Astrocyte of the spinal cord (primary cell): ENCODE measurements around the gene ZNF185.
A peak's percentile ranks its signal among the peaks of the same experiment; 100 is the strongest.

Experiments used
- DNase-seq: peaks from one replicate; pipeline ENCODE4 v3.0.0; 2011; ENCODE audit warnings: low read depth, low spot score
- H3K4me3 ChIP-seq: 2 replicates; pipeline ENCODE4 v1.5.1; 2011; ENCODE audit warnings: low read depth, mild to moderate bottlenecking, low read length, moderate library complexity
- CTCF ChIP-seq: IDR thresholded peaks from 2 replicates; pipeline ENCODE4 v1.5.1; 2012; ENCODE audit warnings: low read depth, mild to moderate bottlenecking, low read length, inconsistent platforms
- in situ Hi-C: cut with HindIII; loops from 2 replicates; pipeline ENCODE4 v1.10.0; 2017; ENCODE audit warnings: low sequenced_read_pairs

Gene ZNF185

GRCh38 chrX:152899874-152900719 is 2.2 kb downstream of the ZNF185 start:
- DNase-seq = no peak
- H3K4me3 ChIP-seq = no peak overlapping the region
- in situ Hi-C loops = no loop called here
- no peak for TF ChIP-seq CTCF

GRCh38 chrX:152900937-152901445 is 3.1 kb downstream of the ZNF185 start:
- no peak for DNase-seq
- H3K4me3 ChIP-seq = no peak overlapping the region
- TF ChIP-seq CTCF = no peak
- in situ Hi-C loops = no loop called here

- no peak overlapping the region for H3K4me3 ChIP-seq
- in situ Hi-C loops = no loop called here
- no peak for TF ChIP-seq CTCF
- DNase-seq = peak; percentile 29
Observed at GRCh38 chrX:152901816-152902501, 4.1 kb downstream of the ZNF185 start.

- in situ Hi-C loops = no loop called here
- H3K4me3 ChIP-seq = no peak overlapping the region
- TF ChIP-seq CTCF = no peak
- DNase-seq = no peak
Observed at GRCh38 chrX:152902502-152902820, 4.6 kb downstream of the ZNF185 start.

GRCh38 chrX:152903589-152903988 is 5.7 kb downstream of the ZNF185 start:
- no peak for TF ChIP-seq CTCF
- DNase-seq = no peak
- in situ Hi-C loops = no loop called here
- H3K4me3 ChIP-seq = no peak overlapping the region

GRCh38 chrX:152904151-152905080 is 6.5 kb downstream of the ZNF185 start:
- peak; percentile 42 for DNase-seq
- in situ Hi-C loops = no loop called here
- peak; percentile 85 for TF ChIP-seq CTCF
- H3K4me3 ChIP-seq = no peak overlapping the region
